GM13976 (cell line): Measurements from ENCODE around the gene PDCD4.

Source experiments
- DNase-seq: peaks from one replicate; pipeline ENCODE4 v3.0.0; 2012; ENCODE audit warnings: low spot score
- CTCF ChIP-seq: IDR thresholded peaks from 2 replicates; pipeline ENCODE4 v1.5.1; 2012; ENCODE audit warnings: borderline replicate concordance, mild to moderate bottlenecking; ENCODE audit not compliant: insufficient read depth; ENCODE audit errors: extremely low read depth, missing control alignments, control extremely low read depth
- in situ Hi-C: fragments of 300-500 bp; cut with MboI; formaldehyde crosslinking; loops from one replicate; pipeline ENCODE4 v1.12.0; 2022; ENCODE audit warnings: low sequenced_read_pairs, mixed read lengths, inconsistent platforms; ENCODE audit not compliant: unreplicated experiment

Gene PDCD4

GRCh38 chr10:110916554-110917346 lies 45.0 kb downstream of the PDCD4 start:
- DNase-seq: no peak
- in situ Hi-C loops: no loop called here
- TF ChIP-seq CTCF: no peak

GRCh38 chr10:110918269-110918642 lies 46.5 kb downstream of the PDCD4 start:
- in situ Hi-C loops: no loop called here

GRCh38 chr10:110918643-110919348 lies 47.1 kb downstream of the PDCD4 start, which contains the start of gene BBIP1:
Gene BBIP1, minus strand, starts transcription at chr10:110919180. Its CDS starts 1,023 bp downstream, at chr10:110918157.
- DNase-seq: peak; percentile 93
- in situ Hi-C loops: no loop called here
- peak; percentile 18 for TF ChIP-seq CTCF

More at GRCh38 chr10:110918269-110918642, 46.5 kb downstream of the PDCD4 start:
- TF ChIP-seq CTCF: no peak
- DNase-seq: no peak

GRCh38 chr10:110919349-110919931 lies 47.7 kb downstream of the PDCD4 start, which contains the start of gene SHOC2:
Gene SHOC2, plus strand, starts transcription at chr10:110919604. Its CDS starts 44,755 bp downstream, at chr10:110964359.
- DNase-seq: no peak
- in situ Hi-C loops: no loop called here
- TF ChIP-seq CTCF: no peak

- DNase-seq: peak; percentile 28
- in situ Hi-C loops: no loop called here
- no peak for TF ChIP-seq CTCF
Measured at GRCh38 chr10:110919971-110920881, 48.5 kb downstream of the PDCD4 start.
